OCI-LY1 (cell line): ENCODE measurements around the gene SEMA5A.

Source experiments
- H2AFZ ChIP-seq: fragments of 200-600 bp; sonication (generic), shearing (Covaris generic); 2 replicates; pipeline ENCODE4 v1.6.0; 2014; ENCODE audit warnings: antibody characterized with exemption, mild to moderate bottlenecking, low read length
- H3F3A ChIP-seq: fragments of 200-600 bp; sonication (generic), shearing (Covaris generic); 2 replicates; pipeline ENCODE4 v1.6.0; 2014; ENCODE audit warnings: mild to moderate bottlenecking, antibody characterized with exemption, low read length, moderate library complexity; ENCODE audit not compliant: insufficient read depth
- H3K27ac ChIP-seq: fragments of 200-600 bp; sonication (generic); 2 replicates; pipeline ENCODE4 v1.5.1; 2014; ENCODE audit warnings: low read length, mixed run types, mild to moderate bottlenecking, low read depth; ENCODE audit not compliant: poor library complexity, severe bottlenecking
- H3K27me3 ChIP-seq: fragments of 200-600 bp; sonication (generic); 2 replicates; pipeline ENCODE4 v1.6.0; 2014; ENCODE audit warnings: antibody characterized with exemption, mild to moderate bottlenecking, low read length, moderate library complexity; ENCODE audit not compliant: insufficient read depth
- H3K36me3 ChIP-seq: fragments of 200-600 bp; sonication (generic); 2 replicates; pipeline ENCODE4 v1.6.1; 2014; ENCODE audit warnings: mild to moderate bottlenecking, antibody characterized with exemption, low read length, moderate library complexity, mixed read lengths; ENCODE audit not compliant: insufficient read depth
- H3K4me1 ChIP-seq: fragments of 200-600 bp; sonication (generic); 2 replicates; pipeline ENCODE4 v1.5.1; 2014; ENCODE audit warnings: mild to moderate bottlenecking, low read length, moderate library complexity; ENCODE audit not compliant: insufficient read depth, severe bottlenecking
- H3K4me2 ChIP-seq: fragments of 200-600 bp; sonication (generic), shearing (Covaris generic); 2 replicates; pipeline ENCODE4 v1.6.1; 2014; ENCODE audit warnings: low read length
- H3K4me3 ChIP-seq: fragments of 200-600 bp; sonication (generic); 2 replicates; pipeline ENCODE4 v1.5.1; 2014; ENCODE audit warnings: low read length, low read depth, mild to moderate bottlenecking, mixed read lengths; ENCODE audit not compliant: poor library complexity, severe bottlenecking
- H3K79me2 ChIP-seq: fragments of 200-600 bp; shearing (Covaris generic); 2 replicates; pipeline ENCODE4 v1.6.1; 2016; ENCODE audit warnings: mixed run types, low read length, mixed read lengths; ENCODE audit not compliant: insufficient read depth
- H3K9ac ChIP-seq: fragments of 200-600 bp; sonication (generic), shearing (Covaris generic); 2 replicates; pipeline ENCODE4 v1.6.1; 2014; ENCODE audit warnings: mild to moderate bottlenecking, low read length, mixed read lengths
- H3K9me2 ChIP-seq: fragments of 200-600 bp; sonication (generic), shearing (Covaris generic); 2 replicates; pipeline ENCODE4 v1.6.1; 2014; ENCODE audit warnings: low read depth, mild to moderate bottlenecking, low read length, mixed read lengths
- H3K9me3 ChIP-seq: fragments of 200-600 bp; shearing (Covaris generic); 2 replicates; pipeline ENCODE4 v1.6.1; 2014; ENCODE audit warnings: low read length, mixed read lengths
- H4K20me1 ChIP-seq: fragments of 200-600 bp; sonication (generic), shearing (Covaris generic); 2 replicates; pipeline ENCODE4 v1.6.0; 2016; ENCODE audit warnings: mild to moderate bottlenecking, low read length; ENCODE audit not compliant: insufficient read depth
- CTCF ChIP-seq: fragments of 200-600 bp; sonication (generic), shearing (Covaris generic); IDR thresholded peaks from 2 replicates; pipeline ENCODE4 v1.5.1; 2017; ENCODE audit warnings: mild to moderate bottlenecking, antibody characterized with exemption, low read length, moderate library complexity, mixed read lengths
- EZH2 ChIP-seq: fragments of 200-600 bp; sonication (generic), shearing (Covaris generic); IDR thresholded peaks from 2 replicates; pipeline ENCODE4 v1.8.0; 2017; ENCODE audit warnings: borderline replicate concordance, mixed run types, mild to moderate bottlenecking, antibody characterized with exemption, low read length, moderate library complexity, mixed read lengths

The SEMA5A gene

GRCh38 chr5:9467199-9468059 lies 78.4 kb downstream of the SEMA5A start:
- no peak overlapping the region for H3K9ac ChIP-seq
- no peak overlapping the region for H3K4me2 ChIP-seq
- no peak for TF ChIP-seq CTCF
- H3K27ac ChIP-seq, result no peak overlapping the region
- no peak overlapping the region for H2AFZ ChIP-seq
- no peaks in the 10 kb centered on the region for H3F3A ChIP-seq
- H3K4me1 ChIP-seq, result no peaks in the 10 kb centered on the region
- H3K27me3 ChIP-seq, result no peaks in the 10 kb centered on the region
- no peaks in the 10 kb centered on the region for H4K20me1 ChIP-seq
- H3K9me3 ChIP-seq, result no peaks in the 10 kb centered on the region
- no peaks in the 10 kb centered on the region for H3K79me2 ChIP-seq
- H3K9me2 ChIP-seq, result no peaks in the 10 kb centered on the region
- H3K4me3 ChIP-seq, result no peak overlapping the region
- no peaks in the 10 kb centered on the region for H3K36me3 ChIP-seq

- H3K9ac ChIP-seq, result no peak overlapping the region
- no peaks in the 10 kb centered on the region for H3K36me3 ChIP-seq
- no peaks in the 10 kb centered on the region for H3F3A ChIP-seq
These were observed 79.2 kb downstream of the SEMA5A start for GRCh38 chr5:9466697-9467096.

GRCh38 chr5:9464478-9464877 lies 81.4 kb downstream of the SEMA5A start:
- no peak overlapping the region for H2AFZ ChIP-seq
- H4K20me1 ChIP-seq, result no peaks in the 10 kb centered on the region
- H3K4me1 ChIP-seq, result no peaks in the 10 kb centered on the region

More at GRCh38 chr5:9466697-9467096, 79.2 kb downstream of the SEMA5A start:
- H3K27me3 ChIP-seq, result no peaks in the 10 kb centered on the region
- no peaks in the 10 kb centered on the region for H3K79me2 ChIP-seq
- no peaks in the 10 kb centered on the region for H4K20me1 ChIP-seq
- H3K4me3 ChIP-seq, result no peak overlapping the region
- H3K4me1 ChIP-seq, result no peaks in the 10 kb centered on the region
- TF ChIP-seq EZH2 (no peak), CTCF (no peak)
- H3K4me2 ChIP-seq, result no peak overlapping the region
- no peak overlapping the region for H3K27ac ChIP-seq
- no peak overlapping the region for H2AFZ ChIP-seq
- H3K9me2 ChIP-seq, result no peaks in the 10 kb centered on the region
- H3K9me3 ChIP-seq, result no peaks in the 10 kb centered on the region

More at GRCh38 chr5:9464478-9464877, 81.4 kb downstream of the SEMA5A start:
- Histone ChIP-seq H3K4me2 (no peak overlapping the region), H3K9me2 (no peaks in the 10 kb centered on the region), H3F3A (no peaks in the 10 kb centered on the region), H3K4me3 (no peak overlapping the region), H3K36me3 (no peaks in the 10 kb centered on the region), H3K9me3 (no peaks in the 10 kb centered on the region), H3K9ac (no peak overlapping the region), H3K27me3 (no peaks in the 10 kb centered on the region), H3K79me2 (no peaks in the 10 kb centered on the region), H3K27ac (no peak overlapping the region)
- TF ChIP-seq CTCF (no peak), EZH2 (no peak)
